GM18505 (cell line): ENCODE measurements around the gene IL23R.

ENCODE experiments used
- ATAC-seq: cut with Tn5 transposase; IDR thresholded peaks from one replicate; pipeline ENCODE4 v1.9.1; 2021; ENCODE audit not compliant: unreplicated experiment
- POLR2A ChIP-seq: IDR thresholded peaks from 4 replicates; pipeline ENCODE4 v1.6.1; 2011; ENCODE audit warnings: borderline replicate concordance; ENCODE audit not compliant: insufficient read depth, insufficient read length; ENCODE audit errors: extremely low read depth

The IL23R gene

GRCh38 chr1:67294836-67295617 is 128.8 kb downstream of the IL23R start:
- ATAC-seq = no peak
- no peak for TF ChIP-seq POLR2A

DNA sequence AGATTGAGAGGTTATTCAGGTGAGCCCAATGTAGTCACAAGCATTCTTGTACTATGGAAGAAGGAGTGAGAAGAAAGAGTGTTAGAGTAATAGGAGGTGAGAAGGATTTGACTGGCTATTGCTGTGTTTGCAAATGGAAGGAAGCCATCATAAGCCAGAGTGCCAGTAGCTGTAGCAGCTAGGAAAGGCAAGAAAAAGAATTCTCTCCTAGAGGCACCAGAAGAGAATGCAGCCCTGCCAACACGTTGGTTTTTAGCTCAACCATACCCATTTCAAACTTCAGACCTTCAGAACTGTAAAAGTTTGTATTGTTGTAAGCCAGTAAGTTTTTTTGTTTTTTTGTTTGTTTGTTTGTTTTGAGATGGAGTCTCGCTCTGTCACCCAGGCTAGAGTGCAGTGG is 132.5 kb downstream of the IL23R start:
- TF ChIP-seq POLR2A = no peak
- ATAC-seq = no peak

DNA sequence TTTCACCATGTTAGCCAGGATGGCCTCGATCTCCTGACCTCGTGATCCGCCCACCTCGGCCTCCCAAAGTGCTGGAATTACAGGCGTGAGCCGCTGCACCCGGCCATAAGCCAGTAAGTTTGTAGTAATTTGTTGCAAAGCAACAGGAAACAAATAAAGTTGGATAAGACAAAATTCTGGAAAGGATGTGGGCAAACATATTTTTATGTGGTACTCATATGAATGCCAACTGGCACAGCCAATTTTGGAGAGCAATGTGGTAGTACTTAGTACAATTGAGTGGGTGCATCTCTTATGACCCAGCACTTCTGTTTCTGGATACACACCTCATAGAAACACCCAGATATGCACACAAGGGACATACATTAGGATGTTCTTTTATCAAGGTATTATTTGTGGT is 133.0 kb downstream of the IL23R start:
- no peak for ATAC-seq

DNA sequence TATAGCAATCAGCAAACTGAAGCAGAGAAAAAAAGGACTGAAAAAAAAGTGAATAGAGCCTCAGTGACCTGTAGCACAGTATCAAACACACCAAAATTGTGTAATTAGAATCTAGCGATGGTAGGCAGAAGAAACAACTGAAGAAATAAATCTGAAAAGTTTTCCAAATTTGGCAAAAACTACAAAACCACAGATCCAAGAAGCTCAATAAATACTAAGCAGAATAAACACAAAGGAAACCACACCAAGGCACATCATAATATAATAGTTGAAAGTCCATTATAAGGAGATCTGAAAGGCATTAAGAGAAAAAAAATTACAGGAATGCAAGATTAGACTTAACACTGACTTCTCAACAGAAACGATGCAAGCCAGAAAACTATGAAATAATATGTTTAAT is 134.3 kb downstream of the IL23R start:
- no peak for TF ChIP-seq POLR2A
- ATAC-seq = no peak

More for the DNA sequence above, 133.0 kb downstream of the IL23R start:
- TF ChIP-seq POLR2A = no peak

GRCh38 chr1:67304023-67304422 is 137.8 kb downstream of the IL23R start:
- ATAC-seq = no peak
- no peak for TF ChIP-seq POLR2A

GRCh38 chr1:67306547-67306946 is 140.3 kb downstream of the IL23R start:
- ATAC-seq = no peak
- TF ChIP-seq POLR2A = no peak

GRCh38 chr1:67307251-67308060 is 141.2 kb downstream of the IL23R start, which contains the start of gene IL12RB2:
IL12RB2 (plus strand) TSS chr1:67307873; CDS start chr1:67320369, 12,496 bp downstream.
- peak; percentile 76 for ATAC-seq
- TF ChIP-seq POLR2A = peak; percentile 48

DNA sequence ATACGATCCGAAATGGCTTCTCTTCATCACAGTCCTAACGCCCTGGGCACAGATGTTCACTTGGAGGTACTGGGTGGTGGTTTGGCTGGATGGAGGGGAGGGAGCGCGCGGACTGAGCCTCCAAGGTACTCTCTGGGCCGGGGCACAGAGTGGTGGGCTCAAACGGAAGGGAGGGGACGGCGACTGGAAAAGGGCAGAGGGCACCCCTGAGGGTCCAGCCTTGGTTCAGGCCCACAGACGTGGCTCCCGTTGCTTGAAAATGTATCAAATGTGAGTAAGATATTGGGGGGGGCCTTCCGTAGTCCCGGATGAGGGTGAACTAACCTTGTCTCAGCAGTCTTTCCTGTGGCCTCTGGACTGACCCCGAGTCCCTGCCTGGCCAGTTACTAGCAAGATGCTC is 141.9 kb downstream of the IL23R start:
- TF ChIP-seq POLR2A = no peak
- ATAC-seq = peak; percentile 23
